Measurements from ENCODE around the gene NDUFA13.

The NDUFA13 gene

GRCh38 chr19:19488875-19489690 is 26.9 kb upstream of the NDUFA13 start:
- peak in 52 of 56 donors; percentile 12 to 90 (median 64) for DNase-seq

GRCh38 chr19:19489804-19490204 is 26.2 kb upstream of the NDUFA13 start:
- no peak for DNase-seq

DNA sequence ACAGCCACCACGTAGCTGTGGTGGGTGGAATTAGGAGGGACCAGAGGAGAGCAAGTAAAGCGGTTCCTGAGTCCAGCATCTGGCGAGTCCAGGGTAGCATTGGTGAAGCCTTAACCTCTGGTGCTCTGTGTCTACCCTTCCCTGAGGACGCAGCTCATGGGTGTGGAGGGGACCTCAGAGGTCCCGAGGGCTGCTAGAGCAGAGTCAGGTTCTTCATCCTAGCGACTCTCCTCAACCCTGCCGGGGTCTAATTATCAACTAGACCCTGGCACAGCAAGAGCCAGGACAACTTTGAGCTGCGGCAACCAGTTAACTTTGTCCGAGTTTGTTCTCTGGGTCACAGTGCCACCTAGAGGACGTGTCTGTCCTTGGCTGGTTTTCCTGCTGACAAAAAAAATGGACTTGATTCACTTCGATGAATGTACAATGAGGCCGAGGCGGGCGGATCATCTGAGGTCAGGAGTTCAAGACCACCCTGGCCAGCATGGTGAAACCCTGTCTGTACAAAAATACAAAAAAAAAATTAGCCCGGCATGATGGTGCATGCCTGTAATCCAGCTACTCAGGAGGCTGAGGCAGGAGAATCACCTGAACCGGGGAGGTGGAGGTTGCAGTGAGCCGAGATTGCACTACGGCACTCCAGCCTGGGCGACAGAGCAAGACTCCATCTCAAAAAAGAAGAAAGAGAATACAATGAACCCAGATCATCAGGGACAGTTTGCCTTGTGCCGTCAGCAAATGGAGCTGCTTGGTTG is 25.6 kb upstream of the NDUFA13 start:
- peak in 53 of 56 donors; percentile 20 to 86 (median 62) for DNase-seq

DNA sequence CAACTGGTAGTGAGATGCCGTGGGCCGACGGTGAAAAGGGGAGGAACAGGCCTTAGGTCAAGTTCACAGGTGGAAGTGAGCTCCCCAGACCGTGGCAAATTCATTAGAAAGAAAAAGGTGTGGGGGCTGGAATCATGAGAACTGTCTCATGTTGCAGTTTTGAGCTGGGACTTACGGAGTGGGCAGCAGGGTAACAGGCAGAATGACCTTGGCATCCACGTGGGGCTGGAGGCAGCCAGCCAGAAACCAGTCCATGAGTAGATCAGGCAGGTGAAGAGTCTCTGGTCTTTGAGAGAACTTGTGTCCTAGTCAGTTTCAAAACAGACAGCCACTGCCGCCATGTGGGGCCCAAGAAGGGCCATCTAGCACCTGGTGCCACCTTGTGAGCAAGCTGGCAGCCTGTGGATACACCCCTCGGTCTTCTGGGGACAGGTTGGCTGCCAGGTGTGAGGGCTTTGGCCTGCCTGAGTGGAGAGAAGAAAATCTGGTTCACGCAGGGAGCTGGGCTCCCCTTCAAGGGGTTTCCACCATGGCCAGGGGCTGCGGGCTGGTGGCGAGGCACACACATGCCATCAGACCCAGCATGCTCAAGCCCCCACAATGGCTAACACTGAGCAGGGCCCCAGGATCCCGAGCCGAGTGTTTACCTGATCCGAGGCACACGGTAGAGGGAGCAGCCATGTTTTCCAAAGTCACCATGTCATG is 24.6 kb upstream of the NDUFA13 start:
- no peak for DNase-seq

GRCh38 chr19:19492026-19492610 is 23.9 kb upstream of the NDUFA13 start:
- DNase-seq: no peak

DNA sequence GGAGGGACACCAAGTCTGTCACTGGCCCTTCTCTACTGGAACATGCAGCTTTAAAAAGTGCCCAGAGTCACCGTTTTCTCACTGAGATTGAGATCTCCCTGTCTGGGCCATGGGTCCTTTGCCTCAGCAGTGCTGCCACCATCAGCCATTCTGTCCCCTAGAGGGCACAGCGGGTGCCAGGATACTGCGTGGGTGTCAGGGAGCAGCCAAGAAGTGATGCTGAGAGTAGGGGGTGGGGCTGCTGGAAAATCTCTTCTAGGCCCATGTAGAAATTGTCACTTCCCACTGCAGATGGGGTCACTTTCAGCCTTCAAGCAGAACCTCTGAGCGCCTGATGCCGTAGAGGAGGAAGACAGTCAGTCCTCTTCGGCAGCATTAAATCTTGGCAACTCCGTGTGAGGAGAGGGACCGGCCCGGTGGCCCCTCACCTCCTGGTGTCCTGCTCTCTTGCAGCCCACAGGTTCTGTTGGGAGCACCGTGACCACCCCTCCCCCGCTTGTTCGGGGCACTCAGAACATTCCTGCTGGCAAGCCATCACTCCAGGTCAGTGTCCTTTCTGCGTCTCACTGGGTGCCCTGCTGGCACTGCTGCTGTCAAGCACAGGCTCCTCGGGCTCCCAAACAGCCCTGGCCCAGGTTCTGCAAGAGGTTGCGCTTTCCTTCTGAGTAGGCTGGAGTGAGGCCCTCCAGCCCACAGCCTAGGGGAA is 22.0 kb upstream of the NDUFA13 start:
- DNase-seq: peak in 9 of 56 donors; percentile 7 to 38 (median 22)

- no peak for DNase-seq
Observed at GRCh38 chr19:19495614-19496603, 20.1 kb upstream of the NDUFA13 start.

- DNase-seq: no peak
Observed at GRCh38 chr19:19498255-19498991, 17.6 kb upstream of the NDUFA13 start.

- no peak for DNase-seq
Observed at GRCh38 chr19:19499272-19499995, 16.6 kb upstream of the NDUFA13 start.

GRCh38 chr19:19500975-19501644 is 14.9 kb upstream of the NDUFA13 start:
- DNase-seq: no peak

GRCh38 chr19:19501798-19502197 is 14.2 kb upstream of the NDUFA13 start:
- DNase-seq: no peak

- no peak for DNase-seq
Observed at GRCh38 chr19:19502281-19502680, 13.7 kb upstream of the NDUFA13 start.

DNA sequence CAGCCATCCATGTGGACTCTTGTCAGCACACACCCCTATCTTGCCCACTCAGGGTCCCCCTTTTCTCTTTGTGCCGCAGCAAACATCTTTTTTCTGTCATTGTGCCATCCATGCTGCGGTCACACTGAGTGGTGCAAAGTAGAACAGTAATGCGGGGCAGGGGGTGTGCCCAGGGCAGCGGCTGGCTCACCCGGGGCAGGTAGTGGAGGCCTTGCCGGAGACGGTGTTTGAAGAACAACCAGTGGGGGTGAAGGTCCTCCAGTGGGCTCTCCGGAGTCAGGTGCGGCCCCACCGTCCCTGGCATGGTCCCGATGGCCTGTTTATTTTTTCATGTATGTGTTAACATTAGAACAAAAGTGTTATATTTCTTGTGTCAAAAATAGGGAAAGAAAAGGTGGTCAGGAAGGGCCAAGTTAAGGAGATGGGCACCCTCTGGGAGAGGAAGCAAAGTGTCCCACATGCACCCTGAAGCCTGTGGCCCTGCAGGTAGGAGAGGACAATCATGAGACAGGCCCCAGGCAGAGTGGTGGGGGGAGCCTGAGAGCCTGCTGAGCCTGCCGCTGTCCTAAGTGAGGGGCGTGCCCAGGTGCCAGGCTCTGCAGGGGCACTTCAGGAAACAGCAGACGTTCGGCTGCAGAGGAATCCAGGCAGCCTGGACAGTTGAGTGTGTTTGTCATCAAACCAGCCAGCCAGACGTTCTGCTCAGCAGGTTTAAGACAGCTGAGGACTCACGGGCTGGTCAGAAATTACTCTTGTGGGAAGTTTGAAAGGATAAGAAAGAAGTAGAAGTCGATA is 13.0 kb upstream of the NDUFA13 start:
- no peak for DNase-seq

GRCh38 chr19:19504754-19505668 is 11.0 kb upstream of the NDUFA13 start:
- no peak for DNase-seq

- DNase-seq: no peak
Observed at GRCh38 chr19:19505669-19506326, 10.2 kb upstream of the NDUFA13 start.
